ENCODE results near the gene NBDY.

Gene NBDY

GRCh38 chrX:56786889-56787733 lies 58.1 kb downstream of the NBDY start:
- DNase-seq = no peak

GRCh38 chrX:56787734-56788152 lies 58.7 kb downstream of the NBDY start:
- no peak for DNase-seq

GRCh38 chrX:56788229-56788628 lies 59.2 kb downstream of the NBDY start:
- no peak for DNase-seq

GRCh38 chrX:56788717-56789122 lies 59.7 kb downstream of the NBDY start:
- no peak for DNase-seq

GRCh38 chrX:56789518-56790070 lies 60.6 kb downstream of the NBDY start:
- DNase-seq = no peak

- no peak for DNase-seq
These were observed 61.7 kb downstream of the NBDY start for GRCh38 chrX:56790778-56791177.

- no peak for DNase-seq
These were observed 62.4 kb downstream of the NBDY start for GRCh38 chrX:56791456-56791855.

GRCh38 chrX:56792270-56793111 lies 63.4 kb downstream of the NBDY start:
- DNase-seq = no peak

GRCh38 chrX:56793112-56793430 lies 64.0 kb downstream of the NBDY start:
- no peak for DNase-seq

- no peak for DNase-seq
These were observed 64.7 kb downstream of the NBDY start for GRCh38 chrX:56793521-56794320.

GRCh38 chrX:56794404-56795230 lies 65.6 kb downstream of the NBDY start:
- no peak for DNase-seq

GRCh38 chrX:56795309-56795868 lies 66.3 kb downstream of the NBDY start:
- DNase-seq = no peak

GRCh38 chrX:56796641-56797395 lies 67.8 kb downstream of the NBDY start:
- no peak for DNase-seq

GRCh38 chrX:56797574-56798338 lies 68.7 kb downstream of the NBDY start:
- no peak for DNase-seq

- no peak for DNase-seq
These were observed 69.3 kb downstream of the NBDY start for GRCh38 chrX:56798339-56798711.

GRCh38 chrX:56798866-56799758 lies 70.1 kb downstream of the NBDY start:
- DNase-seq = peak; percentile 6

- no peak for DNase-seq
These were observed 71.3 kb downstream of the NBDY start for GRCh38 chrX:56800307-56800706.

GRCh38 chrX:56800801-56801200 lies 71.8 kb downstream of the NBDY start:
- no peak for DNase-seq

GRCh38 chrX:56802428-56802827 lies 73.4 kb downstream of the NBDY start:
- DNase-seq = no peak
